ENCODE results near the gene SH3BP2.

The SH3BP2 gene, protein sequence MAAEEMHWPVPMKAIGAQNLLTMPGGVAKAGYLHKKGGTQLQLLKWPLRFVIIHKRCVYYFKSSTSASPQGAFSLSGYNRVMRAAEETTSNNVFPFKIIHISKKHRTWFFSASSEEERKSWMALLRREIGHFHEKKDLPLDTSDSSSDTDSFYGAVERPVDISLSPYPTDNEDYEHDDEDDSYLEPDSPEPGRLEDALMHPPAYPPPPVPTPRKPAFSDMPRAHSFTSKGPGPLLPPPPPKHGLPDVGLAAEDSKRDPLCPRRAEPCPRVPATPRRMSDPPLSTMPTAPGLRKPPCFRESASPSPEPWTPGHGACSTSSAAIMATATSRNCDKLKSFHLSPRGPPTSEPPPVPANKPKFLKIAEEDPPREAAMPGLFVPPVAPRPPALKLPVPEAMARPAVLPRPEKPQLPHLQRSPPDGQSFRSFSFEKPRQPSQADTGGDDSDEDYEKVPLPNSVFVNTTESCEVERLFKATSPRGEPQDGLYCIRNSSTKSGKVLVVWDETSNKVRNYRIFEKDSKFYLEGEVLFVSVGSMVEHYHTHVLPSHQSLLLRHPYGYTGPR

DNA sequence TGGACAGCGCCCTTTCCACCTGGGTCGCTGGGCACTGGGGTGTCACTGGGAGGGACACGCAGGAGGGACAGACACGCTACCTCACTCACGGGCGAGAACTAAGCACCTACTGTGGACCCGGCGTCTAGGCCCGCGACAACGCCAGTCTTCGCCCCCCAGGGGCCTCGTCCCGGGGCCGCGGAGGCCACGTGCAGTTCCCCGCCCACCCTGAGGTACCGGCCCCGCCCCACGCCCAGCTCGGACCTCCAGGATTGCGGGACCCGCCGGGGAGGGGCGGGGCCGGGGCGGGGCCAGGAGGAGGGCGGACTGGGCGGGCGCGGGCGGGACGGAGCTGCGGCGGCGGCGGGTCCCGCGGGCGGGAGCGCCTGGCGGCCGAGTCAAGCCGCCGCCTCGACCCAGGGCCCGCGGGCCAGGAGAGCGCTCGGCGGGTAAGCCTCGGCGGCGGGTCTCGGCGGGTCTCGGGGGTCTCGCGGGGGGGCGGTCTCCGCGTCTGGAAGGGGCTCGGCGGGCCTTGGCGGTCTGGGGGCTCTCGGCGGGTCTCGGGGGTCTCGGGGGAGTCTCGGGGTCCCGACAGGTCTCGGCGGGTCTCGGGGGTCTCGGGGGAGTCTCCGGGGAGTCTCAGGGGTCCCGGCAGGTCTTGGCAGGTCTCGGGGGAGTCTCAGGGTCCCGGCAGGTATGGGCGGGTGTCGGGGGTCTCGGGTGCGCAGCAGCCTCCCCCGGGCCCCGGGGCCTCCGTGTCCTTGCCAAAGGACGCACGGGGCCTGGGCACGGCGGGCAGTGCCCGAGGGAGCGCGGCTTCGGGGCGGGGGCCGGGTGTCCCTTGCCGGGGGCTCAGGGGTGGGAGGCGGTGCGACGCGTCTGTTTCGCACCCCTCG is at the start of gene SH3BP2:
Gene SH3BP2, plus strand, starts transcription at position 375 of the 875 bp plus-strand sequence. CDS start 27,533 bp downstream, outside the sequence.
- peak; percentile 57 to 78 for DNase-seq

DNA sequence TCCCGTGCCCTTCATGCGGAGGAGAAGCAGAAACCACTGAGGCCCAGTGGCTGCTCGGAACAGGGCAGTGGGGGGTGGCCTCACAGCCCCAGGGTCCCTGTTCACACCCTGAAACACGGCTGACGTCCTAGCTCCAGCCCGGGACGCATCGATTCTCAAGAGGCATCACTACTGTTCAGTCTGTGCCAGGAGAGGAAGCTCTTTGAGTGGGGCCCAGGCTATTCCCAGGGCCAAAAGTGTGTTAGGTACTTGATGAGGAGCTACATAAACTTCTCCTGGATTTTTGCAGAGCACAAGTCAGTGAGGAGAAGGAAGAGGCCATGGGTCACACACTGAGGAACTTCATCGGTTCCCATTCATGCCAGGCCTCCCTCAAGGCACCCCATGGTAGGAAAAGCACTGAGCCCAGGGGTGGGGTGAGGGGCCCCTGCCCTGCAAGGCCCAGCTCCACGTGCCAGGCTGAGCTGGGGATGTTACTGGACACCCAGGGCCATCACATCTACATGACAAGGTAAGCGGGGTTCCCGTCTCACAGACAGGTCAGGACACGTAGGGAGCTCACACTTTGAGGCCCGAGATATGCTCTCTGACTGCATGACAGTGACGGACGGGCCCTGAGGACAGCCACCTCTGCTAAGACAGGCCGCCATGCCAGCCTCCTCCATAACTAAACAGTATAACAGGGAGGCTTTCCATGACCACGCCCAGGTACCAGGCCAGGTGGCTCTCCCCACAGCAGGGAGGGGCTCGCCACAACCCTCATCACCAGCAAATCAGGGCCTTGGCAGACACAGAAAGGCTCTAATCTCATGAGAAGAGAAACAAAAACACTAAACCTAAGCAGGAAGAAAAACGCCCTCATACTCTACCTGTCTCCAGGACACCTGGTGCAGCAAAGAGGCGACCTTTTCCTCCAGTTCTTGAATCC is 49.1 kb upstream of the SH3BP2 start:
- no peak for DNase-seq

DNA sequence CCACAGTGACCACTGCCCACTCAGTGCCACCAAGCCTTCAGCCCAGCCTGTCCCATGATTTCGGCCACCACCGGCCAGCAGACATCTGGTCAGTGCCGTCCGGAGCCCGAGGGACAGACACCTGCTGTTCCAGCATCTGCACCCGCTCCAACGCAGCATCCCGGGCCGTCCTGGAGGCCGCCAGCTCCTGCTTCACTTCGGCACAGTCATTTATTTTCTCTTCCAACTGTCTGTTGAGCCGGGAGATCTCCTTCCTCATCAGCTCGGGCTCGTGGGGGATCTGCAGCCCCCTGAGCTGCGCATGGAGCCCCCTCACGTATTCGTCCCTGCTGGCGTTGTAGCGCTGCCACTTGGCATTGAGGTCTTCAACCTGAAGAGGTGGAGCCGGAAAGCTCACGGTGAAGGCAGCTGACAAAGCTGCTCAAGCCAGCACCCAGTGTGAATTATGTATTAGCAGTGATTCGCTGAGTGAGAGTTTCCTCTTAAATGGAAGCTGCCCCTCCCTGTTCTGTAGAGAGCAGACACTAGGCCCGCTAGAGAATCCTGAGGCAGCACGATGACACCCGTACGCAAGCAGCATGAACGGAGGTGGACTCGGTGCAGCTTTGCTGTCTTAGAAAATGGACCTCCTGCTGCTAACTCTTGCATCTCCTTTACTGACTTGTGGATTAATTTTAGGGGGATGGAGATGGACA is 48.2 kb upstream of the SH3BP2 start:
- no peak for DNase-seq

DNA sequence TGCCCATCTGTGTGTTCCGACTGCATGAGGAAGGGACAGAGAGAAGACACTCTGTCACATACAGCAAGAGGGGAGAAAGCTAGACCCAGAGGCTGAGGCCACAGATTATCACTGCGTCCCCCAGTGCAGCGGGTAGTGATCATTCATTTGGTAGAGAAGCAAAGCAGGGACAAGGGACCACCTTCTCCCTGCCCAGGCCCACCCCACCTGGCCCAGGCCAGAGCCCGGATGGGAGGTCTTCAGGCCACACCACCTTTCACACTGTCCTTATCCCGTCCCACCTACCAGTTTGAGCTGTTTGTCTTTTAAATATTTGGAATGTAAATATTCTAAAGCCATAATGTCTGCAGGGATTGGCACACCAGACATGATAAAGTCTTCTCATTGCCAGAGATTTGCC is 47.4 kb upstream of the SH3BP2 start:
- DNase-seq, result no peak

DNA sequence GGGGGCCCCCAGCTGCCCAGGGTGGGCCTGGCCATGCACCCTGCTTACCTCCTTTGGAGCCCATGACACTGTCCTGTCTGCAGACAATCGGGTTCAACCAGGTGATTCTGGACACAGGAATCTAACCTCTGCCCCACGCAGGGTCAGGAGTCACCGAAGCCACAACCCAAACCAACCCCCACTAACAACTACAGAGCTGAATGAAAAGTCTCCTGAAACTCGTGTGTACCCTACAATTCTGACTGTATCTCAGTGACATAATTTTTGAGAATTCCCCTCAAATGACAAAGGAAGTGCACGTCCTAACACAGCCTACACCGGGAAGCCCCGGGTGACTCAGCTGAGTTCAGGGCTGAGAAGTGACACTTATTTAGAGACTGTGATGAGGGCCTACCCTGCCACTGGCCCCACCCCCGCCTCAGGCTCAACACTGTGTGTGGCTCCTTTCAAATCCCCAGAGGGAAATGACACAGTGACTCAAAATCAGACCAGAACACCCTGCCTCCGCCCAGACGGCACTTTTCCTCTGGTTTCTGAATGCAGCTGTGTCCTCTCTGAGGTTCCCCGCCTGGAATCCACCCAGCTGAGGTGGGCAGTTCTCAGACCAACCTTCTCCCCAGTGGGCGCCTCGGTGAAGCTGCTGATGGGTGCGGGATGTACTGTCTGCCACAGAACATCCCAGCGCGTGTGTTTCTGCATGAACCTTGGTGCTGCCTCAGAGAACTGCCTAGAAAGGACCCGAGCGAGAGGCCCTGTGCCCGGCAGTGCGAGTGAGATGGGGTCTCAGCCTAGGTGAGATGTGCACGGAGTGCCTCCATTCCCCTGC is 46.7 kb upstream of the SH3BP2 start:
- peak; percentile 94 to 96 for DNase-seq

DNA sequence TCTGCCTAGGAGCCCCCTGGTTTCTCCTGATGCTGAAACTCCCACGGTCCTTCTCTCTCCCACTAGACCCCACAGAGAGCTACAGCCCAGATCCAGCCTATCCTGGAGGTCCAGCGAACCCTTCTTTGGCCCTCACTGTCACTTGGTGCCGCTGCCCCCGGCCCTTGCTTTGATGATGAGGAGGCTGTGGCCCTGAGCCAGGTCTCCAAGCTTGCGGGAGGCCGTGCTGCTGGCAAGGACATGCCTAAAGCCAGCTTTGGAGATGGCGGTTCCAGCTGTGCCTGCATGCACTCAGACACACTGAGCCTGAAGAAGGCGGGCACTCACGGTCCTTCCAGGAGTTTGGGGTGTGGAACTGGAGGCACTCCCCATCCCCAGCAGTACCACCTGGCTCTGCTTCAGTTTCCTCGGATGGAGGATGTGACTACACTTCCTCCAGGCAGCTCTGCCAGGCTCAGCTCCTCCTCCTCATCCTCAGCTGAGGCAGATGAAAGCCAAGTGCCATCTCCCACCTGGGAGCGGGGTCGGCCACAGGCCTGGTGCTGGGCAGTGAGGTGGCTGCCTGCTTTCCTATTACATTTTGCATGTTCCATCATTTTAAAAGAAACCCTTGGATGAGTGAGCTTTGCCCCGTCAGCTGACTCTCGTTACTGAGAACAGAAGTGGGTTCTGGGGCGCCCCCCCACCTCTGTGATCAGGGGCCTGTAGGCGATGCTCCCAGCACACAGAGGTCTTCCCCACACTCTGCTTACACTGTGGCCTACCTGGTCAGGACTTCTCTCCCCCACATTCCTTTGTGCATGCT is 45.8 kb upstream of the SH3BP2 start:
- peak in 1 of 2 donors; percentile 23 for DNase-seq

DNA sequence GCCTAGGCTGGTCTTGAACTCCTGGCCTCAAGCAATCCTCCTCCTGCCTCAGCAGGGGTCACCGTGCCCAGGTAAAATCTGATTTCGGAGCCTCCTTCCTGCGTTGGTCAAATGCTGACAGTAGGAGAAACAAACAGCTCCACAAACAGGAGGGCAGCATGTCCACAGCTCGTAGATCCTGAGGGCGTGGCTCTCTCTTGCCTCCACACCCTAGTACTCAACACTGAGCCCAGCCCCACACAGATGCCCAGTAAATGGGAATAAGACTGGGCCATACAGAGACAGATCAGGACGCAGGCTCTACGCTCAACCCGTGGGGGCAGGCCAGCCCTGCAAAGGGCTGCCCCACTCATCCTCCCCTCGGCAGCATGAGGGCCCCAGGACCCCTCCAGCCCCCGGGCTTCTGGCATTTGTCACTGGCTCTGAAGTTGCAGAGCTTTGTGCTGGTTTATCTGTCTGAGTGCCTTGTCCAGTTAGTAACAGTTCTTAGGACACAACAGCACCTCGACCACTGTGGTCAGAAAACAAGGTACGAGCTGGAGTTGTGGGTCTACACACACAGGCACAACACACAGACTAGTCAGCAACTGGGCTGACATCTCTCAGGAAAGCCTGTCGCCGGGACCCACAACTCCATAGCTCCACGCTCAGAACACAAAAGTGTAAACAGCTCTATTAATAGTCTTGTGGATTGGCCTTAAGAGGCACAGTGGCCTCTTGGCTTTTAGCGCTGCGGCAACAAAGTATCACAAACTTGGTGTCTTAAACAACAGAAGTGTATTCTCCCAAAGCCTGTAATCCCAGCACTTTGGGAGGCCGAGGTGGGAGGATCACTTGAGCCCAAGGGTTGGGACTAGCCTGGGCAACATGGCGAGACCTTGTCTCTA is 41.9 kb upstream of the SH3BP2 start:
- no peak for DNase-seq

DNA sequence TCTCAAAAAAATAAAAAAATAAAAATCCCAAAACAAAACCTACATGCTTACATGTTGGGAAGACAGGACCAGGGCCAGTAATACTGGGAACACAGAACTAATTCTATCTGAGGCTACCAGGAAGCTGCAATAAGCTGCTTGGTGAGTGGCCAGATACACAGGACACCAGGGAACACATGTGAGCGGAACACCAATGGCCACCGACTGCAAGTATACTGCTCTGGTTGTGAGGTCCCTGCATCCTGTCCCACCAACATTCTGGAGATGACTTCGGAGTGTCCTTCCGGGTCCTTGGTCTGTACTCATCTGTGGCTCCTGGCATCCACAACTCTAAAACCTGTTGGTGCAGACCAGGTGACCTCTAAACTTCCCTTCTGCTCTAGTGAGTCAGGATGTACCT is 39.4 kb upstream of the SH3BP2 start:
- no peak for DNase-seq

DNA sequence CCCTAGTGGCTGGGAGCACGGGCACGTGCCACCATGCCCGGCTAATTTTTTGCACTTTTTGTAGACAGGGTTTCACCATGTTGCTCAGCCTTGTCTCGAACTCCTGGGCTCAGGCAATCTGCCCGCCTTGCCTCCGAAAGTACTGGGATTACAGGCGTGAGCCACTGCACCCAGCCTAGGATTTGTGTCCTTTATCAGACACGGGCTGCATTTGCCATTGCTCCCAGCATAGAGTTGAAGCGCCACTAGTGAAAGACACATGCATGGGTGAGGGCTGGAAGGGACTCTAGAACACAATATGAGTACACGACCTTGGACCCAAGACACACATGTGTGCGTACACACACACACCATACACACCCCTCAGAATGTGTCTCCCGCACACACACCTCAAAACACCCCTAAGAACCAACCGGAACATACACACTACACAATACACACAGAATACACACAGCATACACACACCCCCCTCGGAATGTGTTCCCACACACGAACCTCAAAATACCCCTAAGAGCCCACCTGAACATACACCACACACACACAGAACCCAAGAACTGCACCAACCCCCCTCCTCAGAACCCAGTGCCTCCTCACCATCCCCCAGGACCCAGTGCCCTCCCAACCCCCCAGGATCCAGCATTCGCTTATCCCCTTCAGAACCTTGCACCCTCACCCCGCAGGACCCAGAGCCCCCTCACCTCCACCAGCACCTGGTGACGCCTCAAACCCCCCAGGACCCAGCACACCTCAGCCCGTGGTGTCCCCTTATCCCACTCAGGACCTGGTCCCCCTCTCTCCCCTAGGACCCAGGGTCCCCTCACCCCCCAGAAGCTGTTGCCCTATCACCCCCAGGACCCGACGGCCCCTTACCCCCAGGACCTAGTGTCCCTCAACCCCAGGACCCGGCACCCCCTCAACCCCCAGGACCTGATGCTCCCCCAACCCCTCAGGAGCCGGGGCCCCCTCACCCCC is 37.8 kb upstream of the SH3BP2 start:
- DNase-seq, result no peak

DNA sequence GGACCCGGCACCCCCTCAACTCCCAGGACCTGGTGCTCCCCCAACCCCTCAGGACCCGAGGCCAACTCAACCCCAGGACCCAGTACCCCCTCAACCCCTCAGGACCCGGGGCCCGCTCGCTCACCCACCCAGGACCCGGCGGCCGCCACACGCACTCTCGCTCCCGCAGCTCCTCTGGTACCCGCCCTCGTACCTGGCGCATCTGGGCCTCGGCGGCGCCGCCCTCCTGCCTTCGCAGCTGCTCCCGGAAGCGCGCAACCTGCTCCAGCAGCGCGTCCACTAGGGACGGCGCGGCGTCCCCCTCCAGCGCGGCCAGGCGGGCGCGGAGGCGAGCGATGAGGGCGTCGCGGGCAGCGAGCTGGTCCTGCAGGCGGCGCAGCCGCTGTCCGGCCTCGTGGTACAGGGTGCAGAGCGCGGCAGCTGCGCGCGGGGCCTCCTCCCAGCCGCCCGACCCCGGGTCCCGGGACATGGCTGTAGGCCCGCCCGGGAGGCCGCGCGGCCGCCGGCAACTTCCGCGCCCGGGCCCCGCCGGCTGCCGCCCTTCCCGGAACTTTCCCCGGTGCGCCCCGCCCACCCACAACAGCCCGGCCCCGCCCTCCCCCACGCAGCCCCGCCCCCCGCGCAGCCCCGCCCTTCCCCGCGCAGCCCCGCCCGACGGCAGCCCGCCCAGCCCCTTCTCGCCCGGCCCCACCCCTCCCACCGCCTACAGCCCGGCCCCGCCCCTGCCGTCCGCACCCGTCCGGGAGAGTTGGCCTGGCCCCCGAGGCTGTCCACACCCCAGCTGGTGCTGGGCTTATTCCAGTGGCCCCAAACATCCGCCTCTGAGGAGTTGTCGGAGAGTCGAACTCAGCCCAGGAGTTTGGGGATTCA is 36.8 kb upstream of the SH3BP2 start, which contains the start of gene TNIP2:
Gene TNIP2, minus strand, starts transcription at position 516 of the 870 bp plus-strand sequence. Its CDS starts 47 bp downstream, at position 469.
- peak; percentile 78 to 79 for DNase-seq

DNA sequence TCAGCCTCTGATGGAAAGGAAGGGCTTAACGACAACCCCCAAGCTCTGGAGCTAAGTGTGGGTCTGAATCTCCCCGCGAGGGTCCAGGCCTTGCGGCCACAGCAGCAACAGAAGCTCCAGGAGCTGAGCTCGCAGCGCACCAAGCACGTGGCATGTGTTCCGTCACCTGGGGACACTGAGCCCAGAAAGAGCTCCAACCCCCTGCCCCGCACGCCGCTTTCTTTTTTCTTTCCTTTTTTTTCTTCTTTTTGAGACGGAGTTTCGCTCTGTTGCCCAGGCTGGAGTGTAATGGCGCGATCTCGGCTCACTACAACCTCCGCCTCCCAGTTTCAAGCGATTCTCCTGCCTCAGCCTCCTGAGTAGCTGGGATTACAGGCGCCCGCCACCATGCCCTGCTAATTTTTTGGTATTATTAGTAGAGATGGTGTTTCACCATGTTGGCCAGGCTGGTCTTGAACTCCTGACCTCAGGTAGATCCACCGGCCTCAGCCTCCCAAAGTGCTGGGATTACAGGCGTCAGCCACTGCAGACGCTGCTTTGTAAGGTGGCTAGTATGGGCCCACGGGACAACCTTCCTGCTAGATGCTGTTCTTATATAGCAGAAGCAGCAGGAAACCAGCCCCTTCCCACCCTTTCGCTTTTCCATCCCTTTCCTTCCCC is 36.1 kb upstream of the SH3BP2 start:
- DNase-seq, result no peak

DNA sequence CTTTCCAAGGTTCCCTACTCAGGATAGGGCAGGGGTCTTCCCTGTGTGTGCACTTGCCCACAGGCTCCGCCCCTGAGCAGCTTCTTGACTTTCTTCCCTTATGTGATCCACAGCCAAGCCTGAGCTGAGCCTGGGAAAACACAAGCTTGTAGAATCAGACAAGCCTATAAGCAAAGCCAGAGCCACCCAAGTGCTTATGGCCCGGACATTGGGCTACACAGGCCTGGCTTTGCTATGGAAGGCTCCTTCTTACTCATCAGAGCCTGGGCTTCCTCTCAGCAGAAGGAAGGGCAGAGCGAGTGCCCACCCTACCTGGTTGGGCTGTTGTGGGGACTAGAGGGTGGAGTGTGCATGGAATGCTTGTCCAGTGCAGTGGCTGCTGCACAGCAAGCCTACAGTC is 35.5 kb upstream of the SH3BP2 start:
- no peak for DNase-seq

DNA sequence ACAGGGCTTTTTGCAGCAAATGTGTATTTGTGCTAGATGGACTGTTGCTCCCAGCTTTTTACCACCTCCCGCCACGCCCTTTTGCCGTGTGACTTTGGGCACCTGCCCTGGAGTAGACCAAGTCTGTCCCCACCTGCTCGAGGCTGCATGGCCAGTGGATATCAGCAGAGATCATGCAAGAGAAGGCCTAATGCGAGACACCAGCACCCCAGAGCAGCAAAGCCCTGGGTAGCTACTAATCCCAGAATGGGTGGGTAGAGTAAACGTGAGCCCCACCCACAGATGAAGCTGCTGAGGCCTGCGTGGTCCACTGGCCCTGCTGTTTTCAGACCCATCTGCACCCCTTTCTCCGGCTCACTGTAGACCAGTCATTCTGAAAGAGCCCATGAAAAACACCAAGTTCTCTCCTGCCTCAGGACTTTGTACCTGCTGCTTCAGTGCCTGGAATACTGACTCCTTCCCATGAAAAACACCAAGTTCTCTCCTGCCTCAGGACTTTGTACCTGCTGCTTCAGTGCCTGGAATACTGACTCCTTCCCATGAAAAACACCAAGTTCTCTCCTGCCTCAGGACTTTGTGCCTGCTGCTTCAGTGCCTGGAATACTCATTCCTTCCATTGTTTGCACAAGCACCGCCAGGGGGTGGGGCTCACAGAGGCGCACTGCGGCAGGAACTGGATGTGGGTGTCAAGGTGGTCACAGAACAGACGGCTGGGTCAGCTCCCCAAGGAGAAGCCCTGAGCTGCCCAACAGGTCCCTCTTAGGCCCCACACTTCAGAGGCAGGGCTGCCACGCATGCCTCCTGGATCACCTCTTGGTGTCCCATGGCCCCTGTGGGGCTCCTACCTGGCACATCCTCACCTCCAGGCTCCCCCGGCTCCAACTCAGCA is 31.6 kb upstream of the SH3BP2 start:
- no peak for DNase-seq

DNA sequence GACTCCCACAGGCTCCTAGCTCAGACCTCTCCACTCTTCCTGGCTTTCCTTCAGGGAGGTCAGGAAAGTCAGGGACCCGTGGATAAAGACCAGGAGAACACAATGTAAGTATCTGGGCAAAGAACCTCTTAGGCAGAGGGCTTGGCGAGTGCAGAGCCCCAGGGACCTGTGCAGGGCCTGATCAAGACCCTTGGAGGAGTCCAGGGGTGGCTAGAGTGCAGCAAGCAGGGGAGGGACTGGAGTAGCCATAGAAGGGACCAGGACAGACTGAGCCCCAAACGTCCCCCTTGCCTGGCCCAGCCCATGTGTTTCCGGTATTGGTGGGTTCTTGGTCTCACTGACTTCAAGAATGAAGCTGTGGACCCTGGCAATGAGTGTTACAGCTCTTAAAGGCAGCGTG is 30.8 kb upstream of the SH3BP2 start:
- DNase-seq, result no peak

Data from stimulated activated CD4-positive, alpha-beta T cell treated with anti-CD3 and anti-CD28 coated beads, Interleukin-2, amount 100 ng/mL, for 24 hours (primary cell).